Breast epithelium (tissue), 4 donors: ENCODE data around the gene GDNF. TPM values are rescaled to one million over a fixed set of nuclear protein-coding genes. Genes with fewer than 3 reads are reported as not detected.

ENCODE experiments used
- DNase-seq, 2 donors: peaks; one replicate each; pipeline ENCODE4 v3.0.0-alpha.2; 2019; ENCODE audit warnings: low spot score in 2 of 2
- H3K27ac ChIP-seq, 2 donors: fragments of 200-600 bp; sonication (generic) in 1 of 2; one replicate each; pipeline ENCODE4 v1.5.1; 2016 to 2019; ENCODE audit warnings: mild to moderate bottlenecking in 1 of 2
- H3K27me3 ChIP-seq, 2 donors: fragments of 200-600 bp; sonication (generic) in 1 of 2; one replicate each; pipeline versions ENCODE4 v1.5.1 to v1.6.0; 2017 to 2019; ENCODE audit warnings: control low read depth in 1 of 2, mild to moderate bottlenecking in 1 of 2
- H3K36me3 ChIP-seq: fragments of 200-600 bp; one replicate; pipeline ENCODE4 v1.5.1; 2019
- H3K4me1 ChIP-seq, 2 donors: fragments of 200-600 bp; sonication (generic); one replicate each; pipeline ENCODE4 v1.5.1; 2016 to 2019; ENCODE audit warnings: control low read depth in 1 of 2
- H3K4me3 ChIP-seq, 3 donors: fragments of 200-600 bp; sonication (generic); 1 replicate in 2 of 3; 2 replicates in 1 of 3; pipeline ENCODE4 v1.5.1; 2016 to 2019; ENCODE audit warnings: mild to moderate bottlenecking in 3 of 3, moderate library complexity in 2 of 3
- H3K9me3 ChIP-seq, 2 donors: fragments of 200-600 bp; sonication (generic) in 1 of 2; one replicate each; pipeline ENCODE4 v1.5.1; 2016 to 2019; ENCODE audit warnings: control low read depth in 1 of 2
- CTCF ChIP-seq, 3 donors: fragments of 450-650 bp; IDR thresholded peaks; one replicate each; pipeline ENCODE4 v1.5.1; 2016 to 2017; ENCODE audit warnings: antibody characterized with exemption in 3 of 3, mild to moderate bottlenecking in 3 of 3, moderate library complexity in 3 of 3
- POLR2A ChIP-seq: fragments of 450-650 bp; IDR thresholded peaks from one replicate; pipeline ENCODE4 v1.6.1; 2016; ENCODE audit warnings: antibody characterized with exemption, mild to moderate bottlenecking, moderate library complexity
- POLR2AphosphoS5 ChIP-seq, 3 donors: sonication (generic); formaldehyde crosslinking; IDR thresholded peaks; one replicate each; pipeline ENCODE4 v1.6.1; 2017; ENCODE audit warnings: antibody characterized with exemption in 3 of 3
- intact Hi-C: fragments of 100-400 bp; cut with DNase I; formaldehyde crosslinking; loops from one replicate; pipeline ENCODE4 v1.15.1; 2023; ENCODE audit warnings: low total_unique reads
- total RNA-seq, 3 donors: library from RNA; depleted of rRNA; stranded (reverse); fragments of >200 nt; gene quantifications; one replicate each; pipeline ENCODE4 v1.1.0, GENCODE V29; 2016

The GDNF gene
- total RNA-seq, 3 donors from 2014 or later: 0.15 to 0.33 TPM; not detected in 1

- TF ChIP-seq CTCF (IDR thresholded peaks at IDR 0.05): no peak
- Histone ChIP-seq H3K27me3 (no peaks in the 10 kb centered on the region), H3K4me1 (no peaks in the 10 kb centered on the region), H3K27ac (no peak overlapping the region), H3K36me3 (no peaks in the 10 kb centered on the region), H3K4me3 (no peak overlapping the region), H3K9me3 (peaks cover 0 to 7% of the 10 kb centered on the region in 2 donors)
- intact Hi-C loops: loop anchor here (5.0 kb wide), 1 partner anchor 313 kb away; no protein-coding TSS in a partner anchor
- DNase-seq: no peak
Observed at GRCh38 chr5:37769840-37770239, 70.0 kb downstream of the GDNF start.

- TF ChIP-seq POLR2AphosphoS5 (IDR thresholded peaks at IDR 0.05) (no peak), POLR2A (no peak), CTCF (IDR thresholded peaks at IDR 0.05) (no peak)
- intact Hi-C loops: loop anchor here (5.0 kb wide), 1 partner anchor 312 kb away; no protein-coding TSS in a partner anchor
- no peak for DNase-seq
- no peaks in the 10 kb centered on the region for H3K4me1 ChIP-seq
- H3K27ac ChIP-seq: no peak overlapping the region
- H3K4me3 ChIP-seq: no peak overlapping the region
- no peaks in the 10 kb centered on the region for H3K27me3 ChIP-seq
- peaks cover 0 to under 1% of the 10 kb centered on the region in 2 donors for H3K9me3 ChIP-seq
- H3K36me3 ChIP-seq: no peaks in the 10 kb centered on the region
Observed at GRCh38 chr5:37769108-37769507, 70.7 kb downstream of the GDNF start.

- H3K4me3 ChIP-seq: no peak overlapping the region
- no peaks in the 10 kb centered on the region for H3K4me1 ChIP-seq
- H3K36me3 ChIP-seq: no peaks in the 10 kb centered on the region
- intact Hi-C loops: loop anchor here (5.0 kb wide), 1 partner anchor 311 kb away; no protein-coding TSS in a partner anchor
- TF ChIP-seq POLR2AphosphoS5 (IDR thresholded peaks at IDR 0.05) (no peak), CTCF (IDR thresholded peaks at IDR 0.05) (no peak), POLR2A (no peak)
- H3K27me3 ChIP-seq: no peaks in the 10 kb centered on the region
- H3K27ac ChIP-seq: no peak overlapping the region
- H3K9me3 ChIP-seq: no peaks in the 10 kb centered on the region
- DNase-seq: no peak
Observed at GRCh38 chr5:37768371-37768770, 71.5 kb downstream of the GDNF start.

GRCh38 chr5:37767961-37768360 lies 71.9 kb downstream of the GDNF start:
- no peak for DNase-seq
- Histone ChIP-seq H3K4me1 (no peaks in the 10 kb centered on the region), H3K36me3 (no peaks in the 10 kb centered on the region), H3K4me3 (no peak overlapping the region), H3K27me3 (no peaks in the 10 kb centered on the region), H3K27ac (no peak overlapping the region), H3K9me3 (no peaks in the 10 kb centered on the region)
- intact Hi-C loops: loop anchor here (5.0 kb wide), 1 partner anchor 311 kb away; no protein-coding TSS in a partner anchor
- no peak for TF ChIP-seq POLR2A
- no peak for TF ChIP-seq CTCF (IDR thresholded peaks at IDR 0.05)
- TF ChIP-seq POLR2AphosphoS5 (IDR thresholded peaks at IDR 0.05): no peak

GRCh38 chr5:37767251-37767650 lies 72.6 kb downstream of the GDNF start:
- Histone ChIP-seq H3K27ac (no peak overlapping the region), H3K9me3 (no peaks in the 10 kb centered on the region), H3K4me3 (no peak overlapping the region), H3K27me3 (no peaks in the 10 kb centered on the region), H3K4me1 (no peaks in the 10 kb centered on the region), H3K36me3 (no peaks in the 10 kb centered on the region)
- TF ChIP-seq POLR2AphosphoS5 (IDR thresholded peaks at IDR 0.05) (no peak), POLR2A (no peak), CTCF (IDR thresholded peaks at IDR 0.05) (no peak)
- intact Hi-C loops: loop anchor here (5.0 kb wide), 1 partner anchor 310 kb away; no protein-coding TSS in a partner anchor
- no peak for DNase-seq
